GM18519 (cell line): ENCODE measurements around the gene PCDH15.

Source experiments
- ATAC-seq: cut with Tn5 transposase; IDR thresholded peaks from one replicate; pipeline ENCODE4 v1.9.1; 2021; ENCODE audit warnings: mild to moderate bottlenecking, moderate library complexity; ENCODE audit not compliant: unreplicated experiment, low FRiP score

Gene PCDH15

DNA sequence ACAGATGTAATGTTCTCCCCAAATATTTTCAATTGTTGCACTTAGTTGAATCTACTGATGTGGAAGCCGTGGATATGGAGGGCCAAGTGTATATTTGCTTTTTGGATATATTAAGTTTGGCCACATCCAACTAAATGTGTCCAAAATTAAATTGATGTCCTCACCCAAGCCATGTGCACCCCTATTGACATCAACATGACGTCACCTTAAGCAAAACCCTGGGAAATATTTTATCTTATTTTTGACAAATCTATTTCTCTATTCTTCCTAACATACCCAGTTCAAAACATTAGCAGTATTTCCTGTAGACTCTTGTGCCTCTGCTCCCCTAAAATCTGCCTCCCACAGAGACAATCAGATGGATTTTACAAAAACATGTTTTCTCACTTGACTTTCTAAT, 652.5 kb downstream of the PCDH15 start:
- ATAC-seq = no peak

DNA sequence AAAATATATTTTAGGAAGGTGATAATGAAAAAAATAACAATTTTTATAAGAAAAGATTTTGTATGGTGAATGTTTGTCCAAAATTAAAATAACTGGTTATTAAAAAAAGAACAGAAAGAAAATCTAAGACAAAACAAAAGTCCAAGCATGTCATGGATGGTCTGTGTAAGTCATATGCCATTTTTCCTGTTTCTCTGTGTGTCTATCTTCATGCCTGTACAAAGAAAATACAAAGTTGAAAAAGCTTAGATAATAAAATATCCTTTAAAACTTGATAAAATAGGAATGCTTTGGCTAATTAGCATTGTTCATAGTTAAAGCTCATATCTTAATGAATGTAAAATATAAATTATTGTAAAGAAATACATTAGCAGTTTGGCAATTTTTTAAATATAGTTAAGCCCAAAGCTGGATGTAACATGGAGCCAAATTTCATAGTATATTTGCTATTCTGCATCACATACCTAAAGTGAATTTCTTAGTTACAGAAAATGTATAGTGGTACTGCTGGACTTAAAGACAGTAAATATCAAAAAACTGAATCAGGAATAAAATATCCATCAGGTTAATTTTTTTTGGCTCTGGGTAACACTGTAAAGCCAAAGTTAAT, 661.1 kb downstream of the PCDH15 start:
- no peak for ATAC-seq

DNA sequence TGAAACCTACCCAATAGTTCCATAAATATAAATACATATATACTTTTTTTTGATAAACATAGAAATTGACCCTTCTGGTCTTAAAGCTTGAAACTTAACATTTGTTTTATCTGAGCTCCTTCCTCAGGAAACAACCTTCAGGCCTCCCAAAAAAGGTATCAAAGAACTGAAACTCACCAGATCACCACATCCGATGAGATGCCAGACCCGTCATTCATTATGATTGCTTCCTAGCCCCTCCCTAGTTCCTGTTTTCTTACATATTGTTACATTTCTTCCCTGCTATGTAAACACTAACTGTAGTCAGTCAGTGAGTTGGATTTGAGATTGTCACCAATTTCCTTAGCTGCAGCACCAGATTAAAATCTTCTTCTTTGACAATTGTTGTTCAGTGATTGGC, 663.6 kb downstream of the PCDH15 start:
- ATAC-seq = no peak

DNA sequence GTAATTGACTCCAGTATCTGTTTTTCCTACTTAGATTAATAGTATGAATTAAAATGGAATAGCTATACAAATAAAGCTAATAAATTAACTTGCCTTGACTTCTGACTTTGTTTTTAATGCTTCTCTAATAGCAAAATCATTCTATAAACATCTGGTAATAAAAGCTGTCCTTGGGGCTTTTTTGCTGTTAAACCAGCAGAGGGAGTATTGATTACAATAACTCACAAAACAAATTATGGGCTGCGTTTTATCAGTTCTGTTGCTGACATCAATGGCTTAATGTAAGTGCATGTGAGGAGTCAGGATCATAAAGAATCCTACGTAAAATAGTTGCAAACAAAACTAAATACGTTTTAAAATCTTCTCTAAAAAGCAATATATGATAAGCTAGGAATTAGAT, 667.8 kb downstream of the PCDH15 start:
- no peak for ATAC-seq

DNA sequence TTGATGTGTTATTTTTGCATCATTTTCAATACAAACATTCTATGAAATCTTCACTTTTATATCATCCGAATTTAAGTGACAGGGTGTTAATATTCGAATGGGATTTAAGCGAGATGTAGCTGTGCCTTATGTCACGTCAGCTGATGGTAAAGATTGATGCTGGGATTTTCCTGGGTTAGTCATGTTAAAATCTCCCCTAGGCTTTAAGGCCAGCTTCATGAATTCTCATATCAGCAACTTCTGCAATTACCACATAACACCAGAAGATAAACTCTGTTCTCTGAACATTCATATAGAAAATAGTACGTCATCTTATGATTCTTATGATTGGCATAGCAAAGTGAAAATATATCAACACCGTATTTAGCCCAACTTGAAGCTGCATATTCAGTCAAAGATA, 669.2 kb downstream of the PCDH15 start:
- ATAC-seq = no peak

DNA sequence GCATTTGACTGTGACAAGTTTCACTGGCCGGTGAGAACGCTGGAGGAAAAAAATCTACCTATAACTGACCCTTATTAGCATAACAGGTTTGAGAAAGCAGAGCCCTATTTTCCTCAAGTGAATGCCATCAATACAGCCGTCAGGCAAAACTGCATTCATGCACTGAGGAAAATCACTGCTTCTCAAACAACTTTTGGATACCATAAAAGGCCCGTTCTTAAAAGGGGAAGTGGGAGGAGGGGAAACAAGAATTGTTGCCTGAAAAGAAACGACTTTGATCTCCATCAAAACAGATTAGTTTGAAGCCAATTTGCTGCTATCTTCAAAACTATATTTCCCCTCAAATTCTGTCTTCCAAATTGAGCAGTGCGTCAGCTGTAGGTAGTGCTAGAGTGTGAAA, 670.6 kb downstream of the PCDH15 start:
- no peak for ATAC-seq

DNA sequence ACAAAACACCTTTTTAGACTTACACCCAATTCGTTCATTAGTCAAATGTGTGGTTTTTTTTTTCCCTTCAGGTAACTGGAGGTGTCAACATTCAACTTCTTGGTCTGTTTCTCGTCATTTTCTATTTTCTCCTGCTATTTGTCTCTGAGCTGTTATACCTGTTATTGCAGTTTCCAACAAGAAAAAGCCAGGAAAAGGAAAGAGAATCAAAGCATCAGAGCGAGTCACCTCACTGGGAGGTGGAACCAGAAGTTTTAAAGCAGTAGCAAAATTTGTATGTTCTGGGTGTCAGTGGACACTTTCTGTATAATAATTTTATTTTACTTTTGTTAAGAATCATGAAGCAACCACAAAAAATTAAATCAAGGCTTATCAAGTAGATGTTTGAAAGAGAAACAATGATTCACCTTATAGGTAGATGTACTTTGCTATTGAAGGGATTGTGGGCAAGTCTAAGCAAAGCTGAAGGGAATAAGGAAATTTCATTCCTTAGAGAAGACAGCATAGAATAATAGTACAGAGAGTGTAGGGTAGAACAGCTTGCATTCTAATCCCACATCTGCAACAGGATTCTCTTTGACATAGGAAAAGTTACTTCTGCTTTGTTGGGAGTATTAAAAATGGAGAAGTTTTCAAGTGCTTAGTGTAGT, 675.8 kb downstream of the PCDH15 start:
- no peak for ATAC-seq

DNA sequence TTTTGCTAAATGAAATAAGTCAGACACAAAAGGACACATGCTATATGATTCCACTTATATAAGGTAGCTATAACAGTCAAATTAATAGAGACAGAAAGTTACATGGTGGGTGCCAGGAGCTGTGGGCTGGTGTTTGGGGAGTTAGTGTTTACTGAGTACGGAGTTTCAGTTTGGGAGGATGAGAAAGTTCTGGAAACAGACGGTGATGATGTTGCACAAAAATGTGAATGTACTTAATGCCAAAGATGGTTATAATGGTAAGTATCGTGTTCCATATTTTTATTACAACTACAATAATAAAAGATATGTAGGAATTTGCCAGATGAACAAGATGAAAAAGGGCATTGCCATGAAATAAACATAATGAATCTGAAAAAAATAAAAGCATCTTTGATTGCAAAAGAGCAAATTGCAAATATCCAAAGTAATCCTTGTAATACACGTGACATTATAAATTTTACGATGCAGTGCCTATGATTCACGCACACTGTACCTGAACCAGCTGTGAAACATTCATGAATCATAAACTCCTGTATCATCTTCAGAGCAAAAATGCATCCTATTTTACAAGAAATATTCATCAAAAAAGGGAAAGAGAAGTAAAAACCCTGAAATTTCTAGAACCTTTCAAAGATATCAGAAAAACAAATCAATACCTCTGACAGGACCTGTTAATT, 676.7 kb downstream of the PCDH15 start:
- ATAC-seq = no peak

DNA sequence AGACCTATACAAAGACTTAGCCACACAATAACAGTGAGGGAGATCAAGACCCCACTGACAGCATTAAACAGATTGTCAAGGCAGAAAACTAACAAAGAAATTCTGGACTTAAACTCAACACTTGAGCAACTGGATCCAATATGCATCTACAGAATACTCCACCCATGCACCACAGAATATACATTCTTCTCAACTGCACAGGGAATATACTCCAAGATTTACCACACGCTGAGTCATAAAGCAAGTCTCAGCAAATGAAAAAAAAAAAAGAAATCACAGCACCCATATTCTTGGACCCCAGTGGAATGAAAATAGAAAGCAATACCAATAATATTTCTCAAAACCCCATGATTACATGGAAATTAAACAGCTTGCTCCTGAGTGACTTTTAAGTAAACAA, 680.2 kb downstream of the PCDH15 start:
- no peak for ATAC-seq

DNA sequence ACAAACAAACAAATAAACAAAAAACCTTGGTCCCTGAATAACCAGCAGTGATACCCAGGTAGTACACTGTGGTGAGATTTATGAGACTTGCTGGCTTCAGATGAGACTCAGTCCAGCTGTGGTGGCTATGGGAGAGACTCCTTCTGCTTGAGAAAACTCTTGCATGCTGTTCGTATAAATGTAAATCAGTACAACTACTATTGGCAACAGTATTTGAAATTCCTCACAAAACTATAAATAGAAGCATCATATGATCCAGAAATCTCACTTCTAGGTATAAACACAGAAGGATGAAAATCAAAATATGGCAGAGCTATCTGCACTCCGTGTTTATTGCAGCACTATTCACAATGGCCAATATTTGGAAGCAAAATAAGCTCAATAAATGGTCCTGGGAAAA, 692.1 kb downstream of the PCDH15 start:
- ATAC-seq = no peak

DNA sequence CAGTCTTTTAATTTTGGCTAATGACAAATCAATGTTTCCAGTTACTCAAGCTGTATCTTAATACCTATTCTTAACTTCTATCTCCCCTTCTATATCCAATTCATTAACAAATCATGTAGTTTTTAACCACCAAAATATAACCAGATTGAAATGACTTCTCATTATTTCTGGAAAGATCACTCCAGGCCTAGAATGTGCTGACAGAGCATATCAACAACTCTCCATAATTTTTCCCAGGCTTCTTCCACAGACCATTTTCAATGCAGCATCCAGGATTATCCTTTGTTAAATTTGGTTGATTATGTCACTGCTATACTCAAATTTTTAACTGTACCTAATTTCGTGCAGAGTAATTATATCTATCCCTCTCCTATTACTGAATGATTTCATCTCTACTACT, 704.1 kb downstream of the PCDH15 start:
- ATAC-seq = no peak

DNA sequence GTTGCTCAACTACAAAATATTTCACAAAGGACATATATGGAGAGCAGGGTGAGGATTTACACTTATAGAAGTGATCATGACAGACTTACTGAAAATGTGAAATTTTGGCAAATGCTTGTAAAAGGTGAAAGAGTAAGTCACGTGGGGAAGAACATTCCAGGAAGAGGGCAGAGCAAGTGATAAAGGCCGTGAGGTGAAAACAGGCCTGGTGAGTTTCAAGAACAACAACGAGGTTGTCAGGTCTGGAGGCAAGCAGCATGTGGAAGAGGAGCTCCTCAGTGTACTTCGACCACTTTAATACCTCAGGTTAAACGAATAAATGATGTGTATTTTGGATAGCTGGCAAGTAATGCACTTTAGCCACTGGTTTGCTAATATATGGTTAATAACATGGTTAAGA, 706.7 kb downstream of the PCDH15 start:
- ATAC-seq = no peak

DNA sequence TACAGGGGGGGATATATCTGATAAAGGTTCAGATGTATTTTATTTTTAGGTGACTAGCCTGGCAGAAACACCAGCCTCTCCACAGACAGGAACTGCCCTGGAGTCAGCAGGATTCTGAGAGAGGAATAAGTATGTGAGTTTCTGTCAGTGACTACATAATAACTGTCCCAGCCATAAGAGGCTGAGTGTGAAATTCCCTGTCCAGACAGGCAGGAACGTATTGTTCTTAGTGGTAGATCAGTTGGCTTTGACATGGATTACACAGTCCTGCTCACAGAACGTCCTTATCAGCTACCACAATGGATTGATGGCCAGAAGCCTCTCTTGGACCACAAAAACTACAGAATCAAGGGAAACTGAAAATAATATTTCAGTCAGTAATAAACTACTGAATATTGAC, 709.8 kb downstream of the PCDH15 start:
- no peak for ATAC-seq

DNA sequence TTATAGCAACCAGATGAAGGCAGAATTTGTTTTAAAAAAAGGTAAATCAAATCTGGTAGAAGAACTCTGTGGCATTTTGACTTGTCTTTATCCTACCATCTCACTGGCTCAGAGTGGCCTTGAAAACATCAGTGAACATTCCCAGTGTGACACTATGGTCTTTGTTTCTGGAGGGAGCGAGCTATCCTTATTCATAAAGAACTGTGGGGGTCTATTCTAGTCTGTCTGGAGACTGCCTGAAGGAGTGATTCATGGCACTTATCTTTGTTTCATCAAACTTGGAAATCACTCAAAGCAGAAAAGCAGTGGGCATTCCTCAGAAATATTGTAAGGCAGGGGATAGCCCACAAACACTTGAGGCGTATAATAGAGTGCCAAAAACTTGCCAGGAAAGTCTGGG, 719.1 kb downstream of the PCDH15 start:
- no peak for ATAC-seq

DNA sequence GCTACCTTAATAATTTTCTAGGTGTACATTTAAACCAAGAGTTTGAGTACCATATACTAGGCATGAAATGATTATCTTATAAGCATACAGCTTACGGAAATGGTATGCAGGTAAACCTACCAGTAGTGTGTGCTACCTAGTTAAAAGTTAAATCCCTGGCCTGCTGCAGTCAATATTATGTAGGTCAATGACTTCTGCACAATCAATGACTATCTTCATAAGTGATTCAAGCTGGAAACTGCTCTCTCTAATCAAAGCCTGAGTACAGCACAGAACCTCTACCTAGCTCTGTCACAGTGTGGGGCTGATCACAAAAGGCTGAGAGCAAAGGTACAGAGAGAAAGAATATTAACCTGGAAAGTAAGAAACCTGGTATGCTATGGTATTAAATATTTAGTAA, 733.7 kb downstream of the PCDH15 start:
- no peak for ATAC-seq

DNA sequence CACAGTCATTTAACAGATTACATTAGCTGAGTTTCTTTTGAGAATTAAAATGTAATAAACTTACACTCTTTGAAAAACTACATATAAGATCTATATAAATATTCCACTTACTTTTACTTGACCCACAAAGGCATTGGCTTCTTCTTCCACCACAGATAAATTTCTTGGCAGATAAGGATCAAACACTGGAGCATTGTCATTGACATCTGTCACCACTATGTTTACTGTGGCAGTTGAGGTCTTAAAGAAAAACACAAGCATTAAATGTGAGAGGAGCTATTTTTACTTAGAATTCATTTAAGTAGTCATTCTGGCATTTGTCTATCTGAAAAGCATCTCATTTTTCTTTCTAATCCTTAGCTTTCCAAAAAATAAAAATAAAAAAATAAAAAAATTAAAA, 734.4 kb downstream of the PCDH15 start:
- no peak for ATAC-seq

DNA sequence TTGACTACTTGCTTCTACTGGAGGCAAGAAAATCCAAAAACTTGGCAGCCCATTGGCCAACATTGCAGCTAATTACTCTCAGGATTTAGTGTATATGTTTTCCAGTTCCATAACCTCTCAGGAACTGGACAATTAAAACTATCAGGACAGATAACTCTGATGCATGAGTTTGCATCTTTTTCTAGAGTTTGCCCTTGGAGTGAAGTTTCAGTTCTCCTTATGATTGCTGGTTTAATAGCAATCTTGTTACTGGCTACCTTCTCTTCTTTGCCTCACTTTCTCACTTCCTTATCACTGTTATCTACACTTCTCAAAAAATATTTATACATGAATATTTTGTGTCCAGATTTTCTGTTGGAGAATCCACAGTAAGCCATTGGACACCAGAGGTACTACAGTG, 735.9 kb downstream of the PCDH15 start:
- no peak for ATAC-seq

DNA sequence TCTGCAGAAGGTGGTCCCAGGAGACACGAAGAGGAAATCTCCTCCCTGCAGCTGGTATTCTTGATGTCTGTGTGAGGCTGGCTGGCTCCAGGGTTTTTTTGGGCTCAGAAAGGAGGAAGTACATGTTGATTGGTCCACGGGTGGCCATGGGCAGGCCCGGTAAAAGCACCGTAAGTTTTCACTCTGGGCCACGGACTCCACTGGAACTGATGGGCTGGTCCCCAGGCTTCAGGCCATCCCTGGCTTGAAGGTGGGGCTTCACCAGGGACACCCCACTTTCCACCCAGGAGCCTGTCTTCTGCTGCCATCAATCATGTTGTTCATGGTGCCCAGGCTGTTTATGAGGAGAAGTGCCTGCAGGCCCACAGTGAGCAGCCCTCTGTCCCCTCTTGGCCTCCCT, 736.8 kb downstream of the PCDH15 start:
- ATAC-seq = no peak

DNA sequence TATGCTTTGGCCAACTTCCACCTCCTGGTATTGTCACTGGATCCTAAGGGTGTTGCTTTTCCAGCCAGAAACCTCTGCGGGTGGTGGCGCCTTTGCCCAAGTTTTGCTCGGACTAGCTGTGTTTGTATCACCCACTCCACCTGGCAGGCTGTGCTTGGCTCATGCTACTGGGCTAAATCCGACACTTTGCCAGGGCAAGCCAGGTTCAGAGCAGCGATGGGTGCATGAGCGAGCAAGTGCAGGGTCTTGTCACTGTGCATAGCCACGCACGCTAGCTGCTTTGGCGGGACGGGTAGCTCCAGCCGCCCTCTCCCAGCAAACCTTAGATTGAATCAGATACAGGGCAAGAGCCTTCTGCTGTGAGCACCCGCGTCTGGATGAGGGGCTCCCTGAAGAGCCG, 737.5 kb downstream of the PCDH15 start:
- ATAC-seq = no peak

DNA sequence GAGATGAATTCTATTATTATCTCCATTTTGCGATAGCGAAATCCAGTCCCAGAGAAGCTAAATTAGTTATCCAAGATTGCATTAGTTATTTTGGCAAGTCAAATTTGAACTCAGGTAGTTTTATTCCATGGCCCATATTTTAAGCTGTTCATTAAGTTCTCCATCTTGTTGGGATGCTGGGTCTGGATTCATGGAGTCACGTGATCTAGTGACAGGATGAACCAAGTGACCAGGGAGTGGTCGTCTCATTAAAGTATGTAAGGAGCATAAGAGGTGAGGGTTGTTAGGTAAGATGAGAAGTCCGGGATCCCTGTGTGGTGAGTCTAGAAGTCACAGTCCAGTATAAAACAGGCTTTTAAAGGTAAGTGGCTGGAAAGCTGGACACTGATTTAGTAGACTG, 740.5 kb downstream of the PCDH15 start:
- no peak for ATAC-seq

DNA sequence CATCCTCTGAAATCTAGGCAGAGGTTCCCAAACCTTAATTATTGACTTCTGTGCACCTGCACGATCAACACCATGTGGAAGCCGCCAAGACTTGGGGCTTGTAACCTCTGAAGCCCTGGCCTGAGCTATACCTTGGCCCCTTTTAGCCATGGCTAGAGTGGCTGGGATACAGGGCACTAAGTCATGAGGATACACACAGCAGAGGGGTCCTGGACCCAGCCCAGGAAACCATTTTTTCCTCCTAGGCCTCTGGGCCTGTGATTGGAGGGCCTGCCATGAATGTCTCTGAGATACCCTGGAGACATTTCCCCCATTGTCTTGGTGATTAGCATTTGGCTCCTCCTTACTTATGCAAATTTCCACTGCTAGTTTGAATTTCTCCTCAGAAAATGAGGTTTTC, 743.7 kb downstream of the PCDH15 start:
- ATAC-seq = no peak

DNA sequence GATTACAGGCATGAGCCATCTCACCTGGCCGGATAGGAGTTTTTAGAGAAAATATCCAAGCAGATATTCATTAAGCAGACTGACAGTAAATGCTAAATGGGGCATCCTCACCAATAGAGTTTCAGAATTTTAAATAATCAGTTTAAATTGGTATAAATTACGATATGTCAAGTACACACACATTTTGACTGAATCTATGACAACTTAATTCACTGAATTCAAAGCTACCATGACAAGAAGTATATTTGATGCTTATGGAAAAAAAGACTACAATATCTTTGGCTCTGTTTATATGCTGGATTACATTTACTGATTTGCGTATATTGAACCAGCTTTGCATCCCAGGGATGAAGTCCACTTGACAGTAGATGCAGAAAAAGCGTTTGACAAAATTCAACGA, 774.7 kb downstream of the PCDH15 start:
- no peak for ATAC-seq
